ENCODE data around the gene PDHX.

Gene PDHX

DNA sequence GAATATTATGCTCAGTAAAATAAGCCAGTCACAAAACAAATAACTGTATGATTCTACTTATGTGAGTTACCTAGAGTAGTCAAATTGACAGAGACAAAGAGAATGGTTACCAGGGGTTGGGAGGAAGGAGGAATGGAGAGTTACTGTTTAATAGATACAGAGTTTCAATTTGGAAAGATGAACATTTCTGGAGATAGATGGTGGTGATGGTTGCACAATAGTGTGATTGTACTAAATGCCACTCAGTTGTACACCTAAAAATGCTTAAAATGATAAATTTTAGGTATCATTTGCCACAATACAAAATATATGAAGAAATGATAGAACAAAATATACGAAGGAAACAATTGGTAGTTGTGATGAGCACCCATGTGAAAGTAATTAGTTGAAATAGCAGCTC lies 43.4 kb downstream of the PDHX start:
- DNase-seq: no peak

DNA sequence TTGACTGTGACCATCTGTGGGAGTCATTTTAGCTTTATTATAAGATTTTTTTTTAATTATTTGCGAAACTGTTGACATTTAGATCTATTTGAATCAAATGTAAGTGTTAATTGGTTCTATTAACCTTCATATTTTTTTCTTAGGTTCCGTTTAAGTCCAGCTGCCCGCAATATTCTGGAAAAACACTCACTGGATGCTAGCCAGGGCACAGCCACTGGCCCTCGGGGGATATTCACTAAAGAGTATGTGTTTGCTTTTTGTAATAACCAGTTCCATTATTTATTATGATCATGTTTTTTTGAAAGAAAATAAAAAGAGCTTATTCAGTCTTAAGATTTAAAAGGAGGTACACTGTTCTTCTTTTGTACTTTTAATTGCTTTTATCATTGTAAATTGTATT lies 43.9 kb downstream of the PDHX start:
- DNase-seq: no peak

DNA sequence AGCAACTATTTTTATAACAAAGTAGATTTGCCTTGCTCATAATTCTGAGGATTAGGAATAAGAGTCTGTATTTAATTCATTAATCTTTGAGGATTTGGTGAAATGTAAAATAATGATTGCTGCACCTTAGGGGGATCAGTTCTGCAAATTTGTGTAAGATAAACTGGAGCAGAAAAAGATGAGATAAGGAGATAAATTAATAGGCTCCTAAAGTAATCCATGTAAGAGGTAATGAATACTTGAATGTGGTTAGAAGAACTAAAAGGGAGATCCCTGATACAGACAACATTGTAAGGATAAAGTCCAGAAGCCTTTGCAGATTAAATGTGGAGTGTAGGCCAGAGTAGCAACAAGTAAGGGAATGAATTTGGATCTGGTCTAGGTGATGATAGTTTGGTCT lies 45.6 kb downstream of the PDHX start:
- DNase-seq: no peak

DNA sequence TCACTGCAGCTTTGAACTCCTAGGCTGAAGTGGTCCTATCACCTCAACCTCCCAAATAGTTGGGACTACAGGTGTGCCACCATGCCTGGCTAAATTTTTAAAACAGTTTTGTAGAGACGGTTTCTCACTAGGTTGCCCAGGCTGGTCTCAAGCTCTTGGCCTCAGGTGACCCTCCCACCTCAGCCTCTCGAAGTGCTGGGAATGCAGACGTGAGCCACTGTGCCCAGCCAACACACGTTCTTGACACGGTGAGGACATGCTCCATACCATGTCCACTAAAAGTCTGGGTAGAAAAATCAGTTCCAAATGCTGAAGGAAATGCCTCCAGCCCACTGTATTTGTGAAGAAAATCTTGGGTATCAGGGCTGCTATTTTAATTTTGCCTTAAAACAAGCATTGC lies 46.9 kb downstream of the PDHX start:
- DNase-seq: no peak

DNA sequence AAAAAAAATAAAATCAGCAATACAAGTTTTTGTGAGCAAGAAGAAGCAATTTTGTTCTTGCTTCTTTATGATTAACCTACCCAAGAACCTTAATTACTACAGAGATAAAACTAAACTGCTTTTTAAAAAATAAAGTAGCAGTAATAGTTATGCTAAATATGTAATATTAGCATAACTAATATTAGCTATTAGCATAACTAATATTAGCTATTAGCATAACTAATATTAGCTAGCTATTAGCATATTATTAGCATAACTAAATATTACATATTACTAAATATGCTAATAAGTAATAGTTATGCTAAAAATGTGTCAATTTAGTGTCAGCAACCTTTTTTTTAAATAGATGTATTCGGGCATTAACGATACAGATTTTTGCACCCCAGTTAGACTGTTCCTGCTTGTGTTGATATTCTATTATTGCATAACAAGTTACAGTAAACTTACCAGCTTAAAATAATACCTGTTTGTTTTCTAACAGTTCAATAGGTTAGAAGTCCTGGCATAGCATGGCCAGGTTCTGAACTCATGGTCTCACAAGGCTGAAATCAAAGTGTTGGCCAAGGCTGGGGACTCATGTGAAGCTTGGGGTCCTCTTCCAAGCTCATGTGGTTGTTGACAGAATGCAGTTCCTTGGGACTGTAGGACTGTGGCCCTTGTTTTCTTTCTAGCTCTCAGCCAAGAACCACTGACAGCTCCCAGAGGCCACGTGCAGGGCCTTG lies 48.4 kb downstream of the PDHX start:
- DNase-seq: no peak

DNA sequence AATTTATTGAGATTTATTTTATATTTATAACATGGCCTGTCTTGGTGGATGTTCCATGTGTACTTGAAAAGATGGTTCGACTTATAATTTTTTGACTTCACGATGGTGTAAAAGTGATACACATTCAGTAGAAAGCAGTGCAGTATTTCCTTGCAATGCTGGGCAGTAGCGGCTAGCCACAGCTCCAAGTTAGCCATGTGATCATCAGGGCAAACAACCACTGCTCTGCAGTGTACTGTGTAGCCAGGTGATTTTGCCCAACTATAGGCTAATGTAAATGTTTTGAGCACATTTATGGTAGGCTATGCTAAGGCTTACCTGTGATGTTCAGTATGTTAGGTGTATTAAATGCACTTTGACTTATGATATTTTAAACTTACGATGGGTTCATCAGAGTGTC lies 52.4 kb downstream of the PDHX start:
- no peak for DNase-seq

DNA sequence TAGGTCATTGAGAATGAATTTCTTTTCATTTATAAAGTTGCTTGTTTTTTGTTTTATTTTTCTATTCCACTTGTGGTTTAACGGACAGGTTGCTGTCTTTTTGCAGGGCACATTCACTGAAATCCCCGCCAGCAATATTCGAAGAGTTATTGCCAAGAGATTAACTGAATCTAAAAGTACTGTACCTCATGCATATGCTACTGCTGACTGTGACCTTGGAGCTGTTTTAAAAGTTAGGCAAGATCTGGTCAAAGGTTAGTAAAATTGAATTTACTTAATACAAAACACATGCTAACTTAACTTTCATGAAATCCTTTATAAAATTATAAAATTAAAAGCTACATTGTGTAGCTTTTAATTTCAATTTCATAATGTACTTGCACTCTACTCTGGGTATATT lies 53.6 kb downstream of the PDHX start:
- no peak for DNase-seq

DNA sequence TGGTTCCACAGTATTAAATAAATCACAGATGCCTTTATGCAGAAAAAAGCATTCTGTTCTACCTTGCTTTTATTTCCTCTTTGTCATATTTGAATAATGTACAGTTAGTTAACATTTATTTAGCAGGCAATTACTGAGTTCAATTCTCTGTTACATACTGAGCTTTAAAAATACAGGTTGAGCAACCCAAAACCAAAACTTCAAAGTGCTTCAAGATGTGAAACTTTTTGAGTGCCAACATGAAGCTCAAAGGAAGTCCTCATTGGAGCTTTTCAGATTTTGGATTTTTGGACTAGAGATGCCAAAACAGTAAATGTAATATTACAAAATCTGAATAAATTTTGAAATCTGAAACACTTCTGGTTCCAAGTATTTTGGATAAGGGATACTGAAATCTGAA lies 54.1 kb downstream of the PDHX start:
- DNase-seq: no peak

DNA sequence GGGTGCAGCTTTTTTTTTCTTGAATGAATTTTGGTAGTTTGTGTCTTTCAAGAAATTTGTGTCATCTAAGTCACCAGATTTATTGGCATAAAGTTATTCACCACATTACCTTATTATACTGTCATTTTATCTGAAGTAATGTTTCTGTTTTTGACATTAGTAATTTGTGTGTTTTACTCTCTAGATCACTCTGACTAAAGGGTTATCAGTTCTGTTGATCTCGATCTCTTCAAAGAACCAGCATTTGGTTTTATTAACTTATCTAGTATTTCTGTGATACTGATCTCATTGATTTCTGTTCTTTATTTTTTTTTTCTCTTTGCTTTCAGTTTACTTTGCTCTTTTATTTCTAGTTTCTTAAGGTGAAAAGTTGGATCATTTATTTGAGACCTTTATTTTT lies 55.5 kb downstream of the PDHX start:
- DNase-seq: no peak

DNA sequence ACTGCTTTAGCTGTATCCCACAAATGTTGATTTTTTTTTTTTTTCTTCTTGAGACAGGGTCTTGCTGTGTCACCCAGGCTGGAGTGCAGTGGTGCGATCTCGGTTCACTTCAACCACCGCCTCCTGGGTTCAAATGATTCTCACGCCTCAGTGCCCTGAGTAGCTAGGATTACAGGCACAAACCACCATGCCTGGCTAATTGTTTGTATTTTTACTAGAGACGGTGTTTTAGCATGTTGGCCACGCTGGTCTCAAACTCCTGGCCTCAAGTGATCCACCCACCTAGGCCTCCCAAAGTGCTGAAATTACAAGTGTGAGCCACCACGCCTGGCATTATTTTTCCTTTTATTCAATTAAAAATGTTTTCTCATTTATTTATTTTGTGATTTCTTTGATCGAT lies 55.9 kb downstream of the PDHX start:
- DNase-seq: no peak

DNA sequence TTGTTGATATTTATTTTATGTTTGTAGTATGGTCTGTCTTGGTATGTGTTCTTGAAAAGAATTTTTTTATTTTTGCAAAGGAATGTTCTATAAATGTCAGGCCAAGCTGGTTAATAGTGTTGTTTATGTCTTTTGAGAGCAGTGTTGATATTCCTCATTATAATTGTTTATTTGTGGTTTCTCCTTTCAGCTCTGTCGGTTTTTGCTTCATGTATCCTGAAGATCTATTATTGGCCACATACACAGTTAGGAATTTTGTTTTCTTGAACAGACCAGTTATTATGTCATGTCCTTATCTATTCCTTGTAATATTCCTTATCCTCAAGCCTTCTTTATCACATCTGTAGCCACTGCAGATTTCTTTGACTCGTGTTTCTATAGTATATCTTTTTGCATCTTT lies 56.5 kb downstream of the PDHX start:
- no peak for DNase-seq

DNA sequence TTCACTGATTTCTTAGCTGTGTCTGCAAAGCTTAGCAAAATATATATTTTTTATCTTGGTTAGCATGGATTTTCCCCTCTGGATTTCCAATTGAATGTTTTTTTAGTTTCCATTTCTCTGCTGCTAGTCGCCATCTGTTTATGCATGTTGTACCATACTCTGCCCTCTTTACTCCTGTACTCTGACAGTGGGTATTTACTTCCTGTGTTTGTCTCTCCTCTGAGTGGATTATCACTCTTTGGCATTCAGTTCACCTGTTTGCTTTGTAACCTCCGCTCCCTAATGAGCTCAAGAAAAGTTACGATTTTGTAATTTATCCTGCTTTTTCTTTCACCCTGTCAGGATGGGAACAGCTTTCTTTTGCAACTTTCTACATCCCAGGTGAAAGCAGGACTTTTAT lies 59.1 kb downstream of the PDHX start:
- no peak for DNase-seq

DNA sequence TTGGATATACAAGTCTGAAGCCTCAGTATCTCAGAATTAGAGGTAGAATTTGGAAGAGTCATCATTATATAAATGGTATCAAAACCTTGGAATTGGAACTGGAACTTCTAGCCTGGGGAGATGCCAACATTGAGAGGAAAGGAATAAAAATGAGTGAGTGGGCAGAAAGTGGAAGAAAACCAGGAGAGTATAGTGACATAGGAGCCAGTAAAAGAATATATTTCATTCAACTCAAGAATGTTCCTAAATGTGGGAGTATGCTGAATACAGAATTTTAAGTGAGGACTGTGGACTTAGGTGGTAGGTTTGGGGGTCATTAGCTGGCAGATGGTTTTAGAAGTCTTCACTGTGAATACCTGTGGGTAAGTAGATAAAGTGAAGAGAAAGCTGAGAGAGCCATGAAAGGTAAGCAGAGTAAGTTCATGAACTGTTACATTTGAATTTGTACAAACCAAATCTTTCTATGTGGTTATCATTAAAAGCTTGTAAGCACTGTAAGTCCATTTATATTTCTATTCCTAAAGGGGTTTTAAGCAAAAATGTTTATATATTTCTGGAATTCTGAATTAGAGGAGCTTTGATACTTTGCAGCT lies 60.2 kb downstream of the PDHX start:
- no peak for DNase-seq

DNA sequence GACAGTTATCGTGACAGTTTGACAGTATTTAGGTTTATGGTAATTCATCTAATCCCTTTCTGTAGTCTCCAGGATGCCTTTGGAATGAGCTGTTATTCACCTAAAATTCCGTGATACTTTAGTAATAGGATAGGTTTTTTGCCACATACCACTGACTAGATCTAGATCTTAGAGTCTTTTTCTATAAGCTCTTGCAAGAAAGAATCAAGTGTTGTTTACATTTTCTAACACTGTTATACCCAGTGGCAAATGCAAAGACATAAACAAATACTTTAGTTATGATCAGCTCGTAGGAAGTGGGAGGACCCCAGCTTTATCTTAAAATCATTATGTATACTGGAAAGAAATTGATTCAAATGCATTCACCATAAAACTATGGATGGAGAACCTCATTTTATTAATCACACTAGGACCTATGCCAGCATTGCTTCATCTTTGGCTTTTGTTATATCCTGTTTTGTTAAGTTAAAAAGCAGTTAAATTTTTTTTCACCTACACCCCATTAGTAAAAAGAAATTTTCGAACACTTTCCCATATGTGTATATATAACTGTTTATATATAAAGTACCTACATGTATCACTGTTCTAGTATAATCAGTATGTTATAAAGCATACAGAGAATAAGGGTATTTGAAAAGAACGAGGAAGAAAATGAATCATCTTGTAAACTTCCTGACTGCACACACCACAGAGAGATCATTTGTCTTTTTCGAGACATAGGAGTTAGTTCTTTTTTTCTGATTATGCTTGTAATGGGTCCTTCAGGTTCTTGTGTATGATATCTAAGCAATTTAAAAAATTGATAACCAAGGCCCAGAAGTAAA lies 60.9 kb downstream of the PDHX start:
- no peak for DNase-seq

DNA sequence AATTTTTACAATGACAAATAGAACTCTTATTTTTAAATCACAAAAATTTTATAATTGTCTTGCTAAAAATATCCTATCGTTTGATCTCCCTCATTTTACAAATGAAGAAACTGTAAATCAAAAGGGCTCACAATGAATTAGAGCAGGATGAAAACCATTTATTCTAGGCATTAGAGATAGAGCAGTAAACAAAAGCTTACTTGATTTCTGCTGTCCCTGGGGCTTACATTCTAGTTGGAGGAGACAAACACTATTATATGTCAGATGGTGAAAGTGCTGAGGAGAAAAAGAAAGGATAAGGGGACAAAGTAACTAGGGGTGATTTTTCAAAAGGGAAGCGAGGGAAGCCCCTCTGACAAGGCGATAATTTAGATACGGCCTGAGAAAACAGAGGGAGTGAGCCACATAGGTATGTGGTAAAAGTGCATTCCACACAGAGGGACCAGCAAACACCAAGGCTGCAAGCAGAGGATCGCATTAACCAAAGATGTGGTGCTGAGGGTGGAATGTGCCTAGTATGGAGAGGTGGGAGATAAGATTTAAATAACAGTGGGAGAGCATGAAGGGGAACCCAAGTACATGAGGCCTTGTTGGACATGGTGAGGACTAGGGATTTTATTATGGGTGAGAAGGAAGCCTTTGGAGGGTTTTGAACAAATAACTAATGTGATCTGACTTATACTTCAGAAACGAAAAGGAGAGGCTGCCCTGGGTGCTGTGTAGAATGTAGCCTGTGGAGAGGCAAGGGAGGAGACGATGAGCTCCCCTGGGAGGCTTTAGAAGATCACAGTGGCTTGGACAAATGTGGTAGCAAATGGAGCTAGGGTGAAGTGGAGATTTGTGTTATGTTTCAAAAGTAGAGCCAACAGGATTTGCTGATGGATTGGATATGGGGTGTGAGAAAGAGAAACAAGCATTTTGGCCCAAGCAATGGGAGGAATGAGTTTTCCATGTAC lies 62.1 kb downstream of the PDHX start:
- no peak for DNase-seq

DNA sequence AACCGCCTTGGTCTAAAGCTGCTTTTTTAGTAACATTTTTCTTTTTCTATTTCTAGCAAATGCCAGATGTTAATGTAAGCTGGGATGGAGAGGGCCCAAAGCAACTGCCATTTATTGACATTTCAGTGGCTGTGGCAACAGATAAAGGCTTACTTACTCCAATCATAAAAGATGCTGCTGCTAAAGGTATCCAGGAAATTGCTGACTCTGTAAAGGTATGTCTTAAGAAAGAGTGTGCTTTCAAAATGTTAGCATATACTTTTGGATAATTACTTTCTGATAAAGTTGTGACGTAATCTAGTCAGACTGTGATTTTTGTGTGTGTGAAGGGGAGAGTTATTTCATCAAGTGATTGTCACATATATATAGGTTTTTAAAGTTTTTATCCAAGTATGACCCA lies 68.1 kb downstream of the PDHX start:
- no peak for DNase-seq

DNA sequence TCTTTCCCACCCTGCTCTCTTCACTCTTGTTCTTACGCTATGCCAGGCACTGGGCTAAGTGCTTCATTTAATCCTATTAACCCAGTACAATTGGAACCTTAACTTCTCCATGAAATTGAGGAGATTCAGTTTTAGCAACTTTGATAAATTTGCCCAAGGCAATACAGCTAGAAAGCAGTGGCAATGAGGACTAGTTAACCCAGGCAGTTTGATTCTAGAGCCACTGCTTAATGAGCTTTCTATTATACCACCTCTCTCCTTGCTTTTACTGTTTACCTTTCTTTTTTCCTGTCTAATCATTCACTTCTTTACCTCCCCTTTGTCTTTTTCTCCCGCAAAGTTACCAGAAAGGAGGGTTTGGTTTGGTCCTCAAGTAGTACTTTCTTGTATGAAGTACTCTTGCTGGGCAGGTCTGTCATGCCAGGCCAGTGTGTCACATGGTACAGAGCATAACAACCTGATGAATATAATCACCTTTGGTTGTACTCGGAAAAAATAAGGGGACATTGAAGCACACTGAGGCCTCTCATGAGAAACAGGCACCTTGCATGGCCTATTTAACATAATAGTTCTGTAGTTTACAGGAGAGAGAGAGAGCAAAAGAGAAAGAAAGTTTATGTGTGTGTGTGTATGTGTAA lies 70.6 kb downstream of the PDHX start:
- no peak for DNase-seq

DNA sequence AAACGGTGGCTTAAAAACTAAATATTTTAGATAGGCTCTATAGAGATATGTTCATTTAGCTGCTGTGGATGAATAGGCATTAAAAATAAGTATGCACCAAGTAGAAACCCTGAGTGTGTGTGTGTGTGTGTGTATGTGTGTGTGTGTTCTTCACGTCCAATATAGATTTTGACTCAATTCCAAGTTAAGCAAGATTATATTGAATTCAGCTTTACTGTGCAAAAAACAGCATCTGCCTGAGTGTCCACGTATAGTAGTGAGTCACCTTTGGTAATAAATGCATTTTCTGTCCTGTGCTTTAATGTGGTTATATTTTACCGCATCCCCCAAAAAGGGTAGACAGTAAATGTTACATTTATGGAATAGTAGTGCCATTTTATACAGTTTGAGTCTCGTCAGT lies 71.2 kb downstream of the PDHX start:
- DNase-seq: no peak

DNA sequence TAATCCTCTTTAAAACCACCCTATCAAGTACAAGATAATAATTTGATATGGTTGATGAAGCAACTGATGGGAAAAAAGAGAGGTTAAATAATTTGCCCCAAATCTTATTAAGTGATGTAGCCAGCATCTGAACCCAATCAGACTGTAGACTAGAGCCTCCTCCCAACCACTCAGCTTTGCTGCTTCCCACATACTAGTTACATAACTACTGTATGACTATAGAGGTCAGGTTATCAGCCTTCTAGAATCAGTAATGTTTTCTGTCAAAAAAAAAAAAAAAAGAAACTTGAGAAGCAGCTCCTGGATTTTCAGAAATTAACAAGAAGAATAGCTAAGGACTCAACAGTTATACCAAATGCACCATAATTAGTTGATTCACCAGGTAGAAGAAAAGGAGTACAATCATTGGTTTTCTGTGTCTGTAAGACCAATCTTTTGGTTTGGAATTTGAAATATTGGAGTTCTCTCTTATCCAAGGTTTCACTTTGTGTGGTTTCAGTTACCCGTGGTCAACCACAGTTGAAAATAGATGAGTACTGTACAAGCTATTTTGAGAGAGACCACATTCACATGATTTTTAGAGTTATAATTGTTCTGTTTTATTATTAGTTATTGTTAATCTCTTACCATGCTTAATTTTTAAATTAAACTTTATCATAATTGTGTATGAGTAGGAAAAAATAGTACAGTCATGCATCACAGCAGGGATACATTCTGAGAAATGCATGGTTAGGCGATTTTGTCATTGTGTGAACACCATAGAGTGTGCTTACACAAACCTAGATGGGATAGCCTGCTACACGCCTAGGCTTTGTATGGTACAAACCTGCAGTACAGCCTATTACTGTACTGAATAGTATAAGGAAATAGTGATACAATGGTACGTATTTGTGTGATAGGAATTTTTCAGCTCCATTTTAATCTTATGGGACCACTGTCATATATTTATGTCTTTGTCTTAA lies 72.2 kb downstream of the PDHX start:
- DNase-seq: no peak

DNA sequence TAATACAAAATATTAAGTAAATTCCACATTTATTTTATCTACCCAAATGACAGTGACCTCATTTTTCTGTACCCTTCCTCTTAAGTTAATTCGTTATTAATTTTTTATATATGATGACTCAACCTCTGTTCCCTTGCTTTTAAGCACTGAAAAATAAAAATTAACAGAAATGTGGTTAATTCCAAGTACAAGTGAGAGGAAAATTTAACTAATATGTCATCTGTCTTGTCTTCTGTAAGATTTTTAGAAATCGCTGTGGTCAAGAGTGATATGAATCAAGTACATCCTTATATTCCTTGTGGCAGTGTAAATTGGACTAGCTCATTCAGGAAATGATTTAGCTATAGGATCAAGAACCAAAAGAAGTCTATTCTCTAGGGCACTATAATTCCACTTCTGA lies 74.5 kb downstream of the PDHX start:
- DNase-seq: no peak

DNA sequence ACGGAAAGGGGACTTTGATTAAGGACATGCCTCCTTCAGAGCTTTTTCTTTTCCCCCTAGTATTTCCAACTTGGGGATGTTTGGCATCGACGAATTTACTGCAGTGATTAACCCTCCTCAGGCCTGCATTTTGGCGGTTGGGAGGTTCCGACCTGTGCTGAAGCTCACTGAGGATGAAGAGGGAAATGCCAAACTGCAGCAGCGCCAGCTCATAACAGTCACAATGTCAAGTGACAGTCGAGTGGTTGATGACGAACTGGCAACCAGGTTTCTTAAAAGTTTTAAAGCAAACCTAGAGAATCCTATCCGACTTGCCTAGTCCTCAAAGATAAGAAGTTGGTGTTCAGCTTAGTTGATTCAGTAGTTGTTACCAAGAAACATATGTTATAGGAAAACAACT lies 78.4 kb downstream of the PDHX start:
- DNase-seq: no peak
